Natural killer cell (primary cell): ENCODE data around the gene VAMP2. TPM values are rescaled to one million over a fixed set of nuclear protein-coding genes. Genes with fewer than 3 reads are reported as not detected.
A peak's percentile ranks its signal among the peaks of the same experiment; 100 is the strongest.

Experiments
- ATAC-seq, 3 donors: fragments of 150-1000 bp in 2 of 3; fragments of 200-7000 bp in 1 of 3; cut with Tn5 transposase; 1 replicate in 1 of 3; 2 replicates in 2 of 3; pipeline ENCODE4 v1.10.0; 2021; ENCODE audit warnings: mild to moderate bottlenecking in 2 of 3, moderate library complexity in 2 of 3
- DNase-seq, 2 donors: peaks; one replicate each; pipeline versions ENCODE4 v3.0.0 to v3.0.0-alpha.2; 2013 to 2021; ENCODE audit warnings: mixed read lengths in 1 of 2
- H3K27ac ChIP-seq: one replicate; pipeline ENCODE4 v1.5.1; 2013; ENCODE audit warnings: mild to moderate bottlenecking, low read length
- H3K27me3 ChIP-seq: one replicate; pipeline ENCODE4 v1.6.1; 2013; ENCODE audit warnings: low read length; ENCODE audit not compliant: control insufficient read depth, insufficient read depth
- H3K36me3 ChIP-seq: one replicate; pipeline ENCODE4 v1.6.1; 2013; ENCODE audit warnings: low read length; ENCODE audit not compliant: control insufficient read depth, insufficient read depth
- H3K4me1 ChIP-seq: one replicate; pipeline ENCODE4 v1.6.1; 2013; ENCODE audit warnings: low read length; ENCODE audit not compliant: control insufficient read depth, insufficient read depth
- H3K4me3 ChIP-seq: one replicate; pipeline ENCODE4 v1.5.1; 2013; ENCODE audit warnings: low read length
- H3K9me3 ChIP-seq: one replicate; pipeline ENCODE4 v1.6.1; 2013; ENCODE audit warnings: low read length; ENCODE audit not compliant: control insufficient read depth, insufficient read depth
- H3K27ac Mint-ChIP-seq, 2 donors: one replicate each; pipeline ENCODE4 v1.8.0; 2022; ENCODE audit warnings: mild to moderate bottlenecking in 2 of 2, mixed read lengths in 2 of 2, moderate library complexity in 1 of 2
- H3K27me3 Mint-ChIP-seq, 2 donors: one replicate each; pipeline ENCODE4 v1.8.0; 2022; ENCODE audit warnings: low read depth in 2 of 2, mixed read lengths in 2 of 2
- H3K36me3 Mint-ChIP-seq: one replicate; pipeline ENCODE4 v1.8.0; 2022; ENCODE audit warnings: mixed read lengths
- H3K4me1 Mint-ChIP-seq, 2 donors: one replicate each; pipeline ENCODE4 v1.8.0; 2022; ENCODE audit warnings: mixed read lengths in 2 of 2
- H3K4me3 Mint-ChIP-seq: one replicate; pipeline ENCODE4 v1.8.0; 2022; ENCODE audit warnings: mild to moderate bottlenecking, moderate library complexity, mixed read lengths
- H3K9me3 Mint-ChIP-seq, 2 donors: one replicate each; pipeline ENCODE4 v1.8.0; 2022; ENCODE audit warnings: mixed read lengths in 2 of 2
- WGBS: methylation state at CpG from one replicate; pipeline ENCODE4 v1.1.7; 2013; ENCODE audit warnings: missing lambda C conversion rate; ENCODE audit not compliant: insufficient coverage; 5-methylcytosine and 5-hydroxymethylcytosine counted together
- intact Hi-C: fragments of 100-400 bp; cut with micrococcal nuclease; formaldehyde crosslinking; loops from one replicate; pipeline ENCODE4 v1.14.2; 2022
- total RNA-seq, 4 donors: library from RNA; stranded (reverse); fragments of 120-200 nt in 1 of 4; gene quantifications; one replicate each; pipeline versions ENCODE4 v1.2.3 to v1.2.4, GENCODE V29; 2013 to 2022
- TF ChIP-seq, protein P1 (sequence below): fragments of 200-600 bp; IDR thresholded peaks from one replicate; pipeline ENCODE4 v1.8.0; 2022; ENCODE audit warnings: antibody characterized with exemption

Gene VAMP2
- total RNA-seq, 3 donors from 2014 or later (not counting 1 experiment from before 2014, with no cell fraction given): 191 to 315 (median 234) TPM

DNA sequence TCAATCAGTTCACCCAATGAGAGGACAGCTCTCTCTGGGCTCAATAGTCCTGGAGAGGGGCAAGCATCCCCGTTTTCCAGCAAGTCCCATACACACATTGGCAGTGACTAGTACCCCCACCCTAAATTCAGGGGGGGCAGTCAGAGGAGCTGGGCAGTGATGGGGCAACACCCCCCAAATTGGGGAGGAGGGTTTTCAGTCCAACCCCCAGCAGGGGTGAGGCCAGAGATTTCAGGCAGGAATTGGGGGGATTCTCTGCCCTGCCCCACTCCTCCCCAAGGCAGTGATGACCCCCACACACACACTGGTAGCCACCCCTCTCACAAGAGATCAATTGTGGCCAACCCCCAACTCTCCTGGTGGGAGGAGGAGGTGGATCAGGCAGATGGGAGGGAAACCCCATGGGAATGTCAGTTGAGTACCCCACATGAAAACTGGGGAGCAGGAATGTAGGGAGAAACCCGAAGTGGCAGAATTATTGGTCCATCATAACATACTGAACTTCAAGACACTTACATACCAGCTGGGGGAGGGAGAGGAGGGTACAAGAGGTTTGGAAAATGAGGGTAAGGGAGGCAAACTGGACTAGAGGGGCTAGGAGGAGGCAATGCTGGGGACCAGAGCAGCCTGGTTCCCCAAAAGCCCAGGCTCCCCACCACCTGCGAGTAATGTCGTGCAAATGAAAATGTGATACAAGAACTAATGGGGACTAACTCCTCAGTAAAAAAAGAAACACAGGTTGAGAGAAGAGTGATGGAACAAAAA, 3.1 kb downstream of the VAMP2 start:
- no peaks in the 10 kb centered on the region for H3K27me3 Mint-ChIP-seq
- H3K4me3 Mint-ChIP-seq: peak overlapping the region; percentile 71
- H3K4me1 Mint-ChIP-seq: peaks cover 42 to 59% of the 10 kb centered on the region in 2 donors
- H3K27ac ChIP-seq: peak overlapping the region; percentile 33
- no peaks in the 10 kb centered on the region for H3K36me3 Mint-ChIP-seq
- H3K4me1 ChIP-seq: peaks cover 85% of the 10 kb centered on the region
- intact Hi-C loops: loop anchor here (2.0 to 10.0 kb wide), 2 partner anchors 13 to 795 kb away; no protein-coding TSS in a partner anchor
- peak in 1 of 2 donors; percentile 21 for DNase-seq
- H3K4me3 ChIP-seq: no peak overlapping the region
- peaks cover 28% of the 10 kb centered on the region for H3K36me3 ChIP-seq
- TF ChIP-seq, protein P1, sequence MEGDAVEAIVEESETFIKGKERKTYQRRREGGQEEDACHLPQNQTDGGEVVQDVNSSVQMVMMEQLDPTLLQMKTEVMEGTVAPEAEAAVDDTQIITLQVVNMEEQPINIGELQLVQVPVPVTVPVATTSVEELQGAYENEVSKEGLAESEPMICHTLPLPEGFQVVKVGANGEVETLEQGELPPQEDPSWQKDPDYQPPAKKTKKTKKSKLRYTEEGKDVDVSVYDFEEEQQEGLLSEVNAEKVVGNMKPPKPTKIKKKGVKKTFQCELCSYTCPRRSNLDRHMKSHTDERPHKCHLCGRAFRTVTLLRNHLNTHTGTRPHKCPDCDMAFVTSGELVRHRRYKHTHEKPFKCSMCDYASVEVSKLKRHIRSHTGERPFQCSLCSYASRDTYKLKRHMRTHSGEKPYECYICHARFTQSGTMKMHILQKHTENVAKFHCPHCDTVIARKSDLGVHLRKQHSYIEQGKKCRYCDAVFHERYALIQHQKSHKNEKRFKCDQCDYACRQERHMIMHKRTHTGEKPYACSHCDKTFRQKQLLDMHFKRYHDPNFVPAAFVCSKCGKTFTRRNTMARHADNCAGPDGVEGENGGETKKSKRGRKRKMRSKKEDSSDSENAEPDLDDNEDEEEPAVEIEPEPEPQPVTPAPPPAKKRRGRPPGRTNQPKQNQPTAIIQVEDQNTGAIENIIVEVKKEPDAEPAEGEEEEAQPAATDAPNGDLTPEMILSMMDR: no peak
- WGBS: 92% methylated on average over 3 of the region's 4 CpGs
- H3K27me3 ChIP-seq: no peaks in the 10 kb centered on the region
- ATAC-seq: no peak
- no peaks in the 10 kb centered on the region for H3K9me3 ChIP-seq
- H3K9me3 Mint-ChIP-seq: no peaks in the 10 kb centered on the region
- no peak overlapping the region for H3K27ac Mint-ChIP-seq

DNA sequence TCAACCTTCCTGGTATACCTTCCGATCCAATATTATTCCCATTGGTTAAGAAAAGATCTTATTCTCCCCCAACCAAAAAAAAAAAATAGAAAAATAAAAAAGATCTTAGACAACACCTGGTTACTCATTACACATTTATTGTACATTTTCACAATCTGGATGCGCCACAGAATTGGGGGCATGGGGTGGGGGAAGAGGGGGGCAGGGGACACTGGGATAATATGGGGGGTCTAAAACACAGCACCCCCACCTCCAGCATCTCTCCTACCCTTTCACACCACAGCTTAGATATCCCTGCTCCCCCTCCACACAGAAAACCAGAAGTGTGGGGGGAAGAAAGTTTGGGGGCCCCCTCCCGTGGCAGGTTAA, 3.7 kb downstream of the VAMP2 start:
- 38% methylated on average over 2 of the region's 3 CpGs for WGBS
- DNase-seq (peak in 1 of 2 donors; percentile 31), ATAC-seq (no peak)
- H3K27me3 Mint-ChIP-seq: no peaks in the 10 kb centered on the region
- no peak overlapping the region for H3K27ac Mint-ChIP-seq
- intact Hi-C loops: loop anchor here (2.0 to 10.0 kb wide), 2 partner anchors 14 to 796 kb away; no protein-coding TSS in a partner anchor
- H3K4me1 Mint-ChIP-seq: peaks cover 38 to 53% of the 10 kb centered on the region in 2 donors
- Histone ChIP-seq H3K9me3 (no peaks in the 10 kb centered on the region), H3K4me3 (no peak overlapping the region), H3K4me1 (peaks cover 85% of the 10 kb centered on the region), H3K27ac (peak overlapping the region; percentile 33), H3K27me3 (no peaks in the 10 kb centered on the region), H3K36me3 (peaks cover 28% of the 10 kb centered on the region)
- TF ChIP-seq, protein P1: peak; percentile 12
- no peaks in the 10 kb centered on the region for H3K9me3 Mint-ChIP-seq
- H3K36me3 Mint-ChIP-seq: no peaks in the 10 kb centered on the region
- H3K4me3 Mint-ChIP-seq: peak overlapping the region; percentile 67

DNA sequence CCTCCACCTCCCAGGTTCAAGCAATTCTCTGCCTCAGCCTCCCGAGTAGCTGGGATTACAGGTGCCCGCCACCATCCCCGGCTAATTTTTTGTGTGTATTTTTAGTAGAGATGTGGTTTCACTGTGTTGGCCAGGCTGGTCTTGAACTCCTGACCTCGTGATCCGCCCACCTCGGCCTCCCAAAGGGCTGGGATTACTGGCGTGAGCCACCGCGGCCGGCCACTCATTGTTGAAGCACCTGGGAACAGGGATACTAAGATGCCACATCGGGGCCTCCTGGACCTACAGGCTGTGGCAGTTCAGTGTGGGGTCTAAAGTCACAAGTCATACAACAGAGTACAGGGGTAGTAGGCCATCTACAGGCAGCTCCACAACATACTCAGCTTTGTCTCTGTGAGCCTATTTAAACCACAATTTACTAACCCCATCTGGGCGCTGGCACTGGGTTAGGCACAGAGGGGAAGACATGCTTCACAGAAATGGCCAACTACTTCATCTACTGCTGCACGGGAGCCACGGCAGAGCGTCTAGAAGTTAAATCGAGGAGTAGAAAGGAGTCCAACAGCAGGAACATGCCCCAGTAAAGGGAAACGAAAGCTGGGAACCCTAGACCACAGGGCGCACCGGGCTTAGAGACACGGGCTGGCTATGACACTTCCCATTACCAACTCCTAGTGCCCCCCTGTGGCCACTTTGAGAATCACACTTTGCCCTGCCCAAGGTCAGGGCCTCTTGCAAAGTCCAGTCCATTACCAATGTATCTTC, 4.3 kb downstream of the VAMP2 start:
- peaks cover 38 to 47% of the 10 kb centered on the region in 2 donors for H3K4me1 Mint-ChIP-seq

More for the DNA sequence above, 4.3 kb downstream of the VAMP2 start:
- Mint-ChIP-seq H3K36me3 (no peaks in the 10 kb centered on the region), H3K27ac (no peak overlapping the region), H3K27me3 (no peaks in the 10 kb centered on the region), H3K4me3 (peak overlapping the region; percentile 67), H3K9me3 (no peaks in the 10 kb centered on the region)
- H3K4me1 ChIP-seq: peaks cover 85% of the 10 kb centered on the region
- no peaks in the 10 kb centered on the region for H3K27me3 ChIP-seq
- H3K27ac ChIP-seq: peak overlapping the region; percentile 80
- intact Hi-C loops: loop anchor here (1.0 to 10.0 kb wide), 4 partner anchors 14 to 796 kb away; no protein-coding TSS in a partner anchor
- H3K36me3 ChIP-seq: peaks cover 28% of the 10 kb centered on the region
- 53% methylated on average over 19 of the region's 20 CpGs for WGBS
- H3K4me3 ChIP-seq: no peak overlapping the region
- no peaks in the 10 kb centered on the region for H3K9me3 ChIP-seq
- TF ChIP-seq, protein P1: peak; percentile 92
- ATAC-seq (peak; percentile 14 to 43 (median 28)), DNase-seq (peak; percentile 87 to 92)
